Renal pelvis (tissue), 4 donors: Measurements from ENCODE around the gene ACTR1B. TPM values are rescaled to one million over a fixed set of nuclear protein-coding genes. Genes with fewer than 3 reads are reported as not detected.
"Not testable (repeated sequence)": the region's sequence is repeated elsewhere in the genome, so short reads cannot be mapped to it uniquely, and the experiment has no call there.

Experiments used
- DNase-seq: peaks from one replicate; pipeline ENCODE4 v3.0.0-alpha.2; 2013
- polyA plus RNA-seq, 3 donors: library from polyadenylated mRNA; unstranded; fragments of 120-200 nt; gene quantifications; one replicate each; pipeline ENCODE4 v1.2.1, GENCODE V29; 2013; ENCODE audit not compliant: insufficient read length in 3 of 3

The ACTR1B gene
- polyA plus RNA-seq, 3 donors: 64.1 to 69.8 (median 67.4) TPM

DNA sequence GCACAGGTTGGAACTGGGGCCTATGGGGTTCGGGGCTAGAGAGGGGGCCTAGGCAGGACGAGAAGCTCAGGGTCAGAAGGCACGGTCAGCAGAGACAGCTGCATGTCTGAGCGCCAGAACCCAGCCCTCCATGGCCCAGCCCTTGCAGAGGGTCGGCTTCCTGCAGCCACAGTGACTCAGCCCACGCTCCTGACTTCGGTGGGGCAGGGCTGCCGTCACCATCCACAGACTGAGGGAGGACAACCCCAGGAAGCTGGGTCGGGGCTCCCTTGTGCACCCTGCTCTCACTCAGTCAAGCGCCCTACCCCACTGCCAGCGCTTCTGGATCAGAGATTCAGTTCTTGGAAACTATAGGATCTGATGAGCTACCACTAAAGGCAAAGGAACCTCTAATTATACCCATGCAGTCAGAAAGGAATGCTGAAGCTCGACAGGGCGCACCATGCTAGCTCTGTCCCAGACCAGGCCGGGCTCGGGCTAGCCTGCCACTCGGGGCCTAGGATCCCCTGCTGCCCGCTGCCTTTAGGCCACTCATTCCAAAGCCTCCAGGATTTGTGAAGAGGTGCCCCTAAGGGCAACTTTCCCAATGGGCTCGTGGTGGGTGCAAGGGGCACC, 3.0 kb downstream of the ACTR1B start:
- no peak for DNase-seq

DNA sequence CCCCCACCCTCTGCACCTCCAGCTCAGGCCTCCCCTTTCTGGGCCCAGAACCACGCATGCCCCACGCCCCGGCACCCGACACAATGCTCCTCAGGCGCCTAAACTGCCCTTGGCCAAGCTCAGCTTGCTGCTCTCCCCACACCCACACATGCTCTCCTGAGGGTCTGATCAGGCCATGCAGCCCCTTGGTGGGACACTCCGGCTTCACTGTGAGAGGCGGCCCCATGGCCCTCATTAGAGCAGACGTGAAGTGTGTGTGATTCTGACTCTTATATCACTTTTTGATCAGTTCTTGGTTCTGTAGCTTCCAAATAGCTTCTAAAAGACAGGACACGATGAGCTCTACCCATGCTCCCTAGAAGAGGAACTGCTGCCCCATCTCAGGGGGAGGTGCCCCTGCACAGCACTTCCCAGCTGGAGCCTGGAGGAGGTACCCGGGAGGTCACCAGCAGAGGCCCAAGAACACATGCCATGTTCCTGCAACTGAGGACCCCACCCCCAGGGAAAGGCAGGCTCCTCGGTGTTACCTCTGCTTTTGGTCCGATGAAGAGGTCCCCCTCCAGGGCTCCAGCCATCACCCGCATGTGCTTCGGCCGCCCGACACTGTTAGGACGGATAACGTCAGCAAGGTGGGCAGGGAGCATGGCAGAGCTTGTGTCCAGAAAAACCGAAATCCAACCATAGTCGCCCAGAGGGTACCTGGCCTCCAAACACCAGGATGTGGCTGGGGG, 3.6 kb downstream of the ACTR1B start:
- no peak for DNase-seq

DNA sequence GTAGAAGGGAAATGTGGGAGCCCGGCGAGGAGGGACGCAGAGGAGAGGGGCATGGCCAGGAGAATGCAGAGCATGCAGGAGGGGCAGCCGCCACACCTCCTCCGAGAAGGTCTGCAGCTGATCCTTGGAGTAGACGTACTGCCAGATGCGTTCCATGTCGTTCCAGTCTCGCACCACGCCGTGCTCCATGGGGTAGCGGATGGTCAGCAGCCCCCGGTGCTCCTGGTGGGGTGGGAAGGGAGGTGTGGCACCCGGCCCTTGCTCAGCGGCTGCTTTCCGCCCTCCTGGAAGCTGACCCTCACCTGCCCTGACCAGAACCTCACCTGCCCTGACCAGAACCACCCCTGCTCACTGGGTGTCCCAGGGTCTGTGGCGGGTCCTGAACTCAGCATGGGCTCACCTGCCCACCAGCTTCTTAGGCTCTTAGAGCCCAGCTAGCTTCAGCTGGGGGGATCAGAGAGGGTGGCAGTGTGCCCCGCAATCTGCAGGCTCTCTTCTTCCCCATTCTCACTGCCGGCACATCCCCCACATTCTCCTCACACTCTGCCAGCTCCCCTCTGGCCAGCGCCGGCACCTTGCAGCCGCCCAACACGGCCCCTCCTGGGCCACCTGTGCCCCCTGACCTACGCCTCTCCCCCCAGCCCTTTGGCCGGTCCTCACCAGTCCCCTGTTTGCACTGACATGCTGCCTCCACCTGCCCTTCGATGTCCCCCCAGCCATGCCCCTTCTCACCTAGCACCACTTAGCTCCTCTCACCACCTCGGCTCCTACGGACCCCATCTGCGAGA, 4.4 kb downstream of the ACTR1B start:
- no peak for DNase-seq

DNA sequence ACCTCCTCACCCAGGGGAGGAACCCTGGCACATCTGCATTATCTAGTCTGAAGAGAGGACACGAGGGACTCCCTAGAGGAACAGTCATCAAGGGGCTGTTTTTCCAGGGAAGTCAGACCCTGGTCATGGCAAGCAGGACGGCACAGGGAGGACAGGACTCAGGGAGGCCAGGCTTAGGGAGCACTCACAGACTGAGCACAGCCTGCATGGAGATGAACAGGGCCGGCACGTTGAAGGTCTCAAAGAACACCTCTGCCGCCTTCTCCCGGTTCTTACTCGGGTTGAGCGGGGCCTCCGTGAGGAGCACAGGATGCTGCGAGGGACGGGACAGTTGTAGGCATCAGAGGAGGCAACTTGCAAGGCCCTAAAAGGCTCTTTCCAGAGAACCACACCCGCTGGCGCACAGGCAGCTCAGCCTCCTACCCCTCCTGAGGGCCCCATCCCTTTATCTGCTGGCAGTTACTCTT, 5.1 kb downstream of the ACTR1B start:
- DNase-seq: no peak

DNA sequence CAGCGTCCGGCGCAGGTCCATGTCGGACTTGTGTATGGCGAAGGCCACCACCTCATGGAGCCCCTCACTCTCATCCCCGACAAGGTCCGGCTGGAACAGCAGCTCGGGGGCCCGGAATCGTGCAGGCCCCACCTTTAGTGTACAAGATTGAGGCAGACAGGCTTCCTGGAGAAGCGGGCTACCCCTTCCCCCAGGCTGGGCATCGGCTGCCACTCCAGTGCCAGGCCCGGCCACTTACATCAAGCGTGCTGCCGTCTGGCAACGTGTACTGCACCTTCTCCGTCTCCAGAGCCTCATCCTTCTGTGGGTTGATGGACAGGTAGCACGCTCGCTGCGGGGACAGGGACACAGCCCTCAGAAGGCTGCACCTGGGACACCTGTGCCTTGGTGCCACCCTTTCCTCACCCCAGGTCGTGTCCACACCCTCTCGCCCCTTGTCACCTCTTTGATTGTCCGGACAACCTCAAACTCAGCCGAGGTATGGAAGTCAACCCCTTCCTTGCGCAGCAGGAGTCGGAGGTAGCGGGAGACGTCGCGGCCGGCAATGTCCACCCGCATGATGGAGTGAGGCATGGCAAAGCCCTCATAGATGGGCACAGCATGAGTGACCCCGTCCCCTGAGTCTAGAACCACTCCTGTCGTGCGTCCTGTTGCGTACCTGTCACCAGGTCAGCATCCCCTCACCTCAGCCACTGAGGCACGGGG, 5.7 kb downstream of the ACTR1B start:
- DNase-seq: no peak

GRCh38 chr2:97656905-97657587, 6.8 kb downstream of the ACTR1B start:
- no peak for DNase-seq

GRCh38 chr2:97656129-97656755, 7.6 kb downstream of the ACTR1B start:
- no peak for DNase-seq

DNA sequence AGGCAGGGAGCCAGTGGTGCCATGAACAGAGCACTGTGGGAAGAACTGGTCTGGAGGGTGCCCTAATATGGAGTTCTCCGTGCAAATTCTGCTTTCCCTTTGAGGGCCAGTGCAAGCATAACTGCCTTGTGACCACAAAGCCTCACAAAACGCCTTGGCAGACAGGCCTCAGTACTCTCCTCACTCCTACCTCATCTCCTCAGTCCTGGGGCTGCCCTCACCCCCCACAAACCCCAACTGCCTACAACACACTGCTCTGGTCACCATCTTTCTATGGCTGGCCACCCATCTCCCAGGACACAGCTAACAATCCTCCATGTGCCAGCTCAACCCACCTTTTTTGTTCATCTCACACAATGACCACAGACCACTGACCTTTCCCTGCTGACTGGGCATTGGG, 9.1 kb downstream of the ACTR1B start:
- no peak for DNase-seq

DNA sequence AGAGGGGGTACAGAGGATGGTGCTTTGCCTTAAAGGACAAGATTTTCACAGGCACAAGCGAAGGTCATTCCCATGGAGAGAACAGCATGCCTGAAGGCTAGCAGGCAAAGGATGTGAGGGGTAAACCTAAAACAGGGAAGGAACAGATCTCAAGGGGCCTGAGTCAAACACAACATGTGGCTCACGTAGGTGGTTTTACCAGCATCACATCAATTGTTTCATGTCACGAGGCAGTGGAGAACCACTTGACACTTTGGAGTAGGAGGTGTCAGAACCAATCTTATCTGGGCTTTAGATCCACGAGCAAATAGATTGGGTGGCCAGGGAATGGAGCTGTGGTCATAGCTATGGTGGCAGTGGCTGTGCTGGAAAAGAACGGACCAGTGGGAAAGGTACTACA, 9.5 kb downstream of the ACTR1B start:
- no peak for DNase-seq

DNA sequence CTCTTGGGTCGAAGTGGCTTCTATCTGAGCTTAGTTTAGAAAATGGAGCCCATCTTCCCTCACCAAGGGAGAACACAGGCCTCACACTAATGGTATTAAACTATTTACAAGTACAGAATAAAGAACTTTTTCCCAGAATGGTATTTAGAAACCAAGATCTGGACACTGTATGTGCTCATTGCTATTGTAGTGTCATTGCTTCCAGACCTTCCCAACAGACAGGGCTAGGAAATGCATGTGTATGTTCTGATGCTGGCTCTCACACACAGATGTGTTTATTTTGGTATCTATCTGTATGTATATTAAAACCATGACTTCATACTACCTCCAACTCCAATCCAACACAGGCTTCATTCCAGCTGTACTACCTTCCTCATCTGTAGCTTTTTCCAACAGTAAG, 10.0 kb downstream of the ACTR1B start:
- DNase-seq: no peak

DNA sequence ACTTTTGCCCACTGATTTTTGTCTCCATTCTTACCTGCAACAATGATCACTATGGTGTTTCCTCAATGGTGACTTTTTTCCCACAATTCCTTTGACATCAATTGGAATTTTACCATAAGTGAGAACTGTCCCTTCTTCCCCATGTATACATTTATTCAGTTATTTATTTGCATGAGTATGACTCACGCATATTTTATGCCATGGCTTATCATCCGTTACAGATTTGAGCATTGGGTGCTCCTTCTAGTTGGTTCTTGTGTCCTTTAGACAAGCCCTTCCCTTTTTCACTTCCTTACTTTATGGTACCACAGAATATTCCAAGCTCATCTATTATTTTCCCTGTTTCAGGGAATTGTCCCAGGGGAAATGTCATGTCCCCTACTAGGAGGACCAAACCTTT, 10.4 kb downstream of the ACTR1B start:
- DNase-seq: no peak

- no peak for DNase-seq
Measured at GRCh38 chr2:97651114-97651513, 12.7 kb downstream of the ACTR1B start.

DNA sequence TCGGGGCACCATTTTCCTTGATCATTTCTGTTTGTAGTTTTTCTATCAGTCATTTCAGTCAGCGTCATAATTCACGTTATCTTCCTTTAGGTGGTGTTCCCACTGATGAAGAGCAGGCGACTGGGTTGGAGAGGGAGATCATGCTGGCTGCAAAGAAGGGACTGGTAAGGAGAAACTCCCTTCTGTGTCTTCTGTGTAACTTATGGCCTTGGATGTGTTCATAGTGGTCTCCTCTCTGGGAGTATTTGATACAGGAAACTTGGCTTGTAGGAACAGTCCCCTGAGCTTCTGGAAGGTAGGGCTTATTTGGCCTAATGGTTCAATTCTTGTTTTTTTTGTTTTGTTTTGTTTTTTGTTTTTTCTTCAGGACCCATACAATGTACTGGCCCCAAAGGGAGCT, 16.9 kb downstream of the ACTR1B start:
- DNase-seq: no peak

GRCh38 chr2:97645695-97646629, 17.9 kb downstream of the ACTR1B start, which contains the start of gene COX5B:
COX5B (plus strand) TSS chr2:97646062; CDS start chr2:97646087, 25 bp downstream.
- DNase-seq: peak; percentile 99

GRCh38 chr2:97645112-97645694, 18.6 kb downstream of the ACTR1B start:
- DNase-seq: no peak

DNA sequence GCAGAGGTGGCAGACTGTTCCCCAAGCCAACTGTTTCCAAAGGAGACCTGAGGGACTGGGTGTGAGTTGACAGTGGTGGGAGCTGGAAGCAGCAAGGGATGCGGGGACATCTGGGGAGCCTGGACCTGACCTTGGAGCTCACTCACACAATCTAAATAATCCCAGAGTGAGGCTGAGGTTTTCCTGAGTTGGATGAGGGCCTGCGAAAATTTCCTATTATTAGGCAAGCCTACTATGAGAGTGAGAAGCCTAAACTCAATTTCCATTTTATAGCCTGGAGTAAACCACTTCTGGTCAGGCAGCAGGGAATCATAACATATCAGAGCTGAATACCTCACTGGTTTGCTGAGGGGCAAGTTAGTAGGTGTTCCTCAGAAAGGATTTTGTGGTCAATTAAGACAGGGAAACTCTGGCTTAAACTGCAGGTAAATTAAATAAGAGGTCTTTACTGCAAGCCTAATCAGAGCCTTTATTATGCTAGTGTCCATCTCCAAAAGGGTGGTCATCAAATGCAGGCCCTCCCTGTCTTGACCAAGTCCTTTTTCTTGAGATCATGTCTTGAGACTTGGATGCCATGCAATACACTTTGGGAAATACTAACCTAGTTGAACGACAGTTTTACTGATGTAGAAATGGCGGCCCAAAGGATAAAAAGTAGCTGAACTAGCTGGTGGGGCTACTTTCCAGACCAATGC, 19.7 kb downstream of the ACTR1B start:
- no peak for DNase-seq

DNA sequence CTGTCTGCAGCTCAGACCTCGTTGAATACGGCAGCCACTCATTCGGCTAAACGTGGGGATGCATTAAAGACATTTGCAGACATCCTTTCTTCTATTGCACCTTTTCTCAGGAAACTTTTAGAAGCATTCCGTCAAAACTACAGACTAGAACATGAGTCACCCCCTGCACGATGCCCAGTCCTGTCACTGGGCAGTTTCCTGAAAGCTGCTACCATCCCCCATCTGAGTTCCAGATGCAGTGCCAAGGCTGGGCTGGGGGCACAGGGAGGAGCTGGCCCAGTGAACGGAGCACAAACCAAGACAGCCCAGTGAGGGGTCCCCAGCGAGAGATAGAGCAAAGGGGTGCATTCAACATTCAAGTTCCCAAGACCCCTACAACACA, 37.8 kb downstream of the ACTR1B start:
- not testable (repeated sequence) for DNase-seq

- not testable (repeated sequence) for DNase-seq
Measured at GRCh38 chr2:97625354-97626048, 38.3 kb downstream of the ACTR1B start.
